BE2C (cell line): ENCODE data around the gene THSD7B.

Experiments used
- DNase-seq: peaks from one replicate; pipeline ENCODE4 v3.0.0-alpha.2; 2020
- H3K27me3 ChIP-seq: fragments of 250-450 bp; sonication (Bioruptor Pico); 2 replicates; pipeline ENCODE4 v1.5.1; 2020; ENCODE audit warnings: mild to moderate bottlenecking
- H3K36me3 ChIP-seq: fragments of 250-450 bp; sonication (Bioruptor Pico); 2 replicates; pipeline ENCODE4 v1.5.1; 2020; ENCODE audit warnings: mild to moderate bottlenecking
- H3K4me1 ChIP-seq: fragments of 250-450 bp; sonication (Bioruptor Pico); 2 replicates; pipeline ENCODE4 v1.5.1; 2020
- H3K4me3 ChIP-seq: 2 replicates; pipeline ENCODE4 v1.5.1; 2011; ENCODE audit warnings: low read depth, low read length
- H3K9me3 ChIP-seq: fragments of 250-450 bp; sonication (Bioruptor Pico); 2 replicates; pipeline ENCODE4 v1.5.1; 2020
- CTCF ChIP-seq: IDR thresholded peaks from 2 replicates; pipeline ENCODE4 v1.5.1; 2012; ENCODE audit warnings: mild to moderate bottlenecking, low read depth, low read length

Gene THSD7B

GRCh38 chr2:137123226-137123625 lies 357.9 kb downstream of the THSD7B start:
- Histone ChIP-seq H3K9me3 (no peaks in the 10 kb centered on the region), H3K36me3 (no peaks in the 10 kb centered on the region), H3K4me1 (no peaks in the 10 kb centered on the region), H3K4me3 (no peak overlapping the region), H3K27me3 (no peaks in the 10 kb centered on the region)
- no peak for DNase-seq
- TF ChIP-seq CTCF: no peak

- H3K4me3 ChIP-seq: no peak overlapping the region
- H3K4me1 ChIP-seq: no peaks in the 10 kb centered on the region
- no peak for TF ChIP-seq CTCF
- no peaks in the 10 kb centered on the region for H3K36me3 ChIP-seq
- no peaks in the 10 kb centered on the region for H3K27me3 ChIP-seq
- DNase-seq: no peak
- no peaks in the 10 kb centered on the region for H3K9me3 ChIP-seq
Measured at GRCh38 chr2:137133225-137133624, 367.9 kb downstream of the THSD7B start.

- no peaks in the 10 kb centered on the region for H3K36me3 ChIP-seq
- H3K4me1 ChIP-seq: no peaks in the 10 kb centered on the region
- no peaks in the 10 kb centered on the region for H3K9me3 ChIP-seq
- TF ChIP-seq CTCF: no peak
- no peak for DNase-seq
- H3K27me3 ChIP-seq: no peaks in the 10 kb centered on the region
- no peak overlapping the region for H3K4me3 ChIP-seq
Measured at GRCh38 chr2:137138263-137138662, 372.9 kb downstream of the THSD7B start.

GRCh38 chr2:137151731-137152130 lies 386.4 kb downstream of the THSD7B start:
- no peak for DNase-seq
- TF ChIP-seq CTCF: no peak
- no peaks in the 10 kb centered on the region for H3K27me3 ChIP-seq
- no peaks in the 10 kb centered on the region for H3K4me1 ChIP-seq
- no peaks in the 10 kb centered on the region for H3K9me3 ChIP-seq
- no peak overlapping the region for H3K4me3 ChIP-seq
- H3K36me3 ChIP-seq: no peaks in the 10 kb centered on the region

GRCh38 chr2:137154946-137155345 lies 389.6 kb downstream of the THSD7B start:
- H3K27me3 ChIP-seq: no peaks in the 10 kb centered on the region
- no peak for TF ChIP-seq CTCF
- no peaks in the 10 kb centered on the region for H3K9me3 ChIP-seq
- H3K4me1 ChIP-seq: no peaks in the 10 kb centered on the region
- no peak for DNase-seq
- H3K36me3 ChIP-seq: no peaks in the 10 kb centered on the region
- H3K4me3 ChIP-seq: no peak overlapping the region

- DNase-seq: no peak
- no peaks in the 10 kb centered on the region for H3K9me3 ChIP-seq
- no peaks in the 10 kb centered on the region for H3K27me3 ChIP-seq
- H3K4me1 ChIP-seq: no peaks in the 10 kb centered on the region
- H3K4me3 ChIP-seq: no peak overlapping the region
- TF ChIP-seq CTCF: no peak
- no peaks in the 10 kb centered on the region for H3K36me3 ChIP-seq
Measured at GRCh38 chr2:137155356-137156104, 390.2 kb downstream of the THSD7B start.
